NCI-H2107 (cell line): ENCODE measurements around the gene PMIS2.

Source experiments
- DNase-seq: peaks from one replicate; lab custom pipeline; 2025; lab: John Stamatoyannopoulos, UW

The PMIS2 gene

GRCh38 chr19:35556846-35557538 is 29.0 kb upstream of the PMIS2 start:
- no peak for DNase-seq

- no peak for DNase-seq
Observed at GRCh38 chr19:35557539-35558399, 28.2 kb upstream of the PMIS2 start.

- DNase-seq, result no peak
Observed at GRCh38 chr19:35558400-35559280, 27.3 kb upstream of the PMIS2 start.

- no peak for DNase-seq
Observed at GRCh38 chr19:35559281-35559659, 26.7 kb upstream of the PMIS2 start.

GRCh38 chr19:35559781-35560180 is 26.2 kb upstream of the PMIS2 start:
- DNase-seq, result no peak

GRCh38 chr19:35560271-35560670 is 25.7 kb upstream of the PMIS2 start:
- no peak for DNase-seq

- DNase-seq, result no peak
Observed at GRCh38 chr19:35560677-35561076, 25.3 kb upstream of the PMIS2 start.

- DNase-seq, result no peak
Observed at GRCh38 chr19:35561436-35561835, 24.5 kb upstream of the PMIS2 start.

GRCh38 chr19:35562336-35562735 is 23.6 kb upstream of the PMIS2 start:
- DNase-seq, result no peak

- no peak for DNase-seq
Observed at GRCh38 chr19:35562776-35563175, 23.2 kb upstream of the PMIS2 start.

GRCh38 chr19:35563207-35563829 is 22.7 kb upstream of the PMIS2 start, which contains the start of gene ATP4A:
Gene ATP4A (minus strand): TSS chr19:35563658. CDS start chr19:35563629, 29 bp downstream.
- DNase-seq, result no peak

GRCh38 chr19:35565016-35565856 is 20.7 kb upstream of the PMIS2 start:
- DNase-seq, result no peak

- DNase-seq, result no peak
Observed at GRCh38 chr19:35566738-35567137, 19.2 kb upstream of the PMIS2 start.

- no peak for DNase-seq
Observed at GRCh38 chr19:35569281-35569781, 16.6 kb upstream of the PMIS2 start.

GRCh38 chr19:35571406-35571965 is 14.5 kb upstream of the PMIS2 start:
- DNase-seq, result no peak

- DNase-seq, result no peak
Observed at GRCh38 chr19:35577918-35578317, 8.1 kb upstream of the PMIS2 start.

- no peak for DNase-seq
Observed at GRCh38 chr19:35578707-35579106, 7.3 kb upstream of the PMIS2 start.

GRCh38 chr19:35582760-35583159 is 3.2 kb upstream of the PMIS2 start:
- no peak for DNase-seq

- DNase-seq, result no peak
Observed at GRCh38 chr19:35587321-35587720, 1.3 kb downstream of the PMIS2 start.

GRCh38 chr19:35590875-35591274 is 4.9 kb downstream of the PMIS2 start:
- no peak for DNase-seq
